ENCODE data around the gene CDPF1. TPM values are rescaled to one million over a fixed set of nuclear protein-coding genes. Genes with fewer than 3 reads are reported as not detected.

Gene CDPF1
- polyA plus RNA-seq, 1 donor (not counting 4 experiments of a cell fraction or from before 2014, with no cell fraction given) = 5.9 TPM

DNA sequence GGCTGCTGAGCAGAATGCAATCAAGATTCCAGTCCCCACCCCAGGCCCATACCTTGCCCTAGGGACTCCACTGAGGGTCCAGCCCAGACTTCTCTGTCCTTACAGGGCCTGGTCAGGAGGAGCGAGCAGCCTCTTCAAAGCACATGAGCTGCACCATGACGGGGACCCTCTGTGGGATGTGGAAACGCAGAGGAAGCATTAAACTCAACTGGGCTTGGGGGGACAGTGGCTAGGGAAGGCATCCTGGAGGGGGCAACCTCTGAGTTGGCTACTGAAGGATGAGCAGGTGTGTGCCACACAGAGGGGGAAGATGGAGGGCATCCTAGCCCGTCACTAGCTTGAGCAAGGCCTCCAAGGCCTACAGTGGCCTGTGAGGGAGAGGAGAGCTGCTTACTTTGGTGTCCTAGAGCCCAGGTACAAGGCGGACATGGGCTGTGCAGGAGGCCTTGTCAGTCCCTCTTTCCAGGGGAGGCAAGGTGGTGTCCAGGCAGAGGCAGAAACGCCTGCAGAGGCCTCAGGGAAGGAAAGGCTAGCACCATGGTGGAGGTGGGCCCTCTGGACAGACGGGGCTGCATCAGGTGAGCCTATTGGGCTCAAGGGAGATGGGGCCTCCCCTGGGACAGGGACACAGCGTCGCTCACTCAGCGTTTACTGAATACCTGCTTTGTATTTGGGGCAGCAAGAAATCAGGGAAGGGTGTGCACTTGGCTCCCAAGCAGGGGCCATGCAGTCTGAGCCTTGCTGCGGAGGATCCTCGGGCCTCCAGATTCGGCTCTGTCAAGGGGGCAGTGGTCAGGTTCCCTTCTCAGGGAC lies 32.0 kb upstream of the CDPF1 start:
- FAIRE-seq = no peak

DNA sequence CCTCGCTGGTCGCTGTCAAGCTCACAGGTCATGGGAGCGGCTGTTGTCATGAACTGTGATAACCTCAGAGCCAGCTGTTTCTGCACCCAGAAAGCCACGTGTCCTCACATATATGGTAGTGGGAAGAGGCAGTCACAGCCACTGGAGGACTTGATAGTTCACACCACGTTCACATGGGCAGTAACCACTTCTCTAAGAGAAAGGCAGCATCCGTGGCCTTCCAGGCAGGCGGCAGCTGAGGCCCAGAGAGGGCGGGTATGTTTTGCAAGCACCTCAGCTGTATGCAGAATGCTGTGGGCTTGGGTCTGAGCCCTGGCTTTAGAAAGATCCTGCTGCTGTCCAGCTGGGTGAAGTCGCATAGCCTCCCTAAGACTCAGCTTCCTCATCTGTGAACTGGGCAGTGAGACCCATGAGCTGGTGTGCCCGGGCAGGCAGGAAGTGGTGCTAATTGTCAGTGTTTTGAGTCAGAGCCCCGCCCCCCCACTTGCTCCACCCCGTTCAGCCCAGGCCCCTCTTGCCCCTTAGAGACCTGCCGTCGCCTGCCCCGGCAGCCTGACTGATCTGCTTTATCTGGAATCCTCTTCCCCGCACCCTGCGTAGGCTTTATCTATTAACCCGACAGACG lies 31.0 kb upstream of the CDPF1 start:
- H3K27ac ChIP-seq (ENCODE audit: control insufficient read depth, insufficient read depth, low read length) = no peak overlapping the region
- H3K4me2 ChIP-seq (ENCODE audit: control insufficient read depth, extremely low read depth, insufficient read depth, low read depth, low read length) = no peak overlapping the region
- dilution Hi-C loops (cut with MboI; ENCODE audit: extremely low pct_ligation_motif_present, low sequenced_read_pairs) = no loop called here
- FAIRE-seq (no peak), DNase-seq (ENCODE audit: low read depth, low spot score) (no peak)
- H3K9ac ChIP-seq (ENCODE audit: control insufficient read depth, extremely low read depth, insufficient read depth, low read length) = no peak overlapping the region
- no peaks in the 10 kb centered on the region for H4K20me1 ChIP-seq (ENCODE audit: control insufficient read depth, extremely low read depth, insufficient read depth, low read length)
- TF ChIP-seq, protein P1, sequence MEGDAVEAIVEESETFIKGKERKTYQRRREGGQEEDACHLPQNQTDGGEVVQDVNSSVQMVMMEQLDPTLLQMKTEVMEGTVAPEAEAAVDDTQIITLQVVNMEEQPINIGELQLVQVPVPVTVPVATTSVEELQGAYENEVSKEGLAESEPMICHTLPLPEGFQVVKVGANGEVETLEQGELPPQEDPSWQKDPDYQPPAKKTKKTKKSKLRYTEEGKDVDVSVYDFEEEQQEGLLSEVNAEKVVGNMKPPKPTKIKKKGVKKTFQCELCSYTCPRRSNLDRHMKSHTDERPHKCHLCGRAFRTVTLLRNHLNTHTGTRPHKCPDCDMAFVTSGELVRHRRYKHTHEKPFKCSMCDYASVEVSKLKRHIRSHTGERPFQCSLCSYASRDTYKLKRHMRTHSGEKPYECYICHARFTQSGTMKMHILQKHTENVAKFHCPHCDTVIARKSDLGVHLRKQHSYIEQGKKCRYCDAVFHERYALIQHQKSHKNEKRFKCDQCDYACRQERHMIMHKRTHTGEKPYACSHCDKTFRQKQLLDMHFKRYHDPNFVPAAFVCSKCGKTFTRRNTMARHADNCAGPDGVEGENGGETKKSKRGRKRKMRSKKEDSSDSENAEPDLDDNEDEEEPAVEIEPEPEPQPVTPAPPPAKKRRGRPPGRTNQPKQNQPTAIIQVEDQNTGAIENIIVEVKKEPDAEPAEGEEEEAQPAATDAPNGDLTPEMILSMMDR (optimal IDR thresholded peaks at IDR 0.05 in 1 of 3, IDR thresholded peaks at IDR 0.05 in 1 of 3, conservative IDR thresholded peaks at IDR 0.05 in 1 of 3; ENCODE audit: extremely low read depth in 1 of 3, insufficient read depth in 2 of 3, low read length in 3 of 3) = no peak
- TF ChIP-seq EZH2 (IDR thresholded peaks at IDR 0.05; ENCODE audit: low read length) = no peak
- H3K9me3 ChIP-seq (ENCODE audit: control insufficient read depth, low read depth, low read length) = no peaks in the 10 kb centered on the region
- no peak overlapping the region for H3K4me3 ChIP-seq (ENCODE audit: control insufficient read depth in 2 of 3, extremely low read depth in 1 of 3, insufficient read depth in 2 of 3, low read depth in 1 of 3, low read length in 3 of 3)
- H3K79me2 ChIP-seq (ENCODE audit: control insufficient read depth, insufficient read depth, low read length) = no peaks in the 10 kb centered on the region
- H3K4me1 ChIP-seq (ENCODE audit: control insufficient read depth, extremely low read depth, insufficient read depth, low read length) = no peaks in the 10 kb centered on the region
- no peaks in the 10 kb centered on the region for H3K27me3 ChIP-seq (ENCODE audit: control insufficient read depth, extremely low read depth, insufficient read depth, low read length)
- H2AFZ ChIP-seq (ENCODE audit: control insufficient read depth, low read length) = no peak overlapping the region
- peaks cover 7 to 20% of the 10 kb centered on the region in 2 experiments for H3K36me3 ChIP-seq (ENCODE audit: control insufficient read depth in 2 of 2, extremely low read depth in 1 of 2, insufficient read depth in 2 of 2, low read length in 2 of 2)
- H3K9me1 ChIP-seq (ENCODE audit: control insufficient read depth, extremely low read depth, insufficient read depth, low read length) = no peaks in the 10 kb centered on the region

More for the DNA sequence above, 32.0 kb upstream of the CDPF1 start:
- no peak overlapping the region for H3K27ac ChIP-seq (ENCODE audit: control insufficient read depth, insufficient read depth, low read length)
- H2AFZ ChIP-seq (ENCODE audit: control insufficient read depth, low read length) = no peak overlapping the region
- no peaks in the 10 kb centered on the region for H3K79me2 ChIP-seq (ENCODE audit: control insufficient read depth, insufficient read depth, low read length)
- H3K9ac ChIP-seq (ENCODE audit: control insufficient read depth, extremely low read depth, insufficient read depth, low read length) = no peak overlapping the region
- no peak for DNase-seq (ENCODE audit: low read depth, low spot score)
- dilution Hi-C loops (cut with MboI; ENCODE audit: extremely low pct_ligation_motif_present, low sequenced_read_pairs) = no loop called here
- H3K9me3 ChIP-seq (ENCODE audit: control insufficient read depth, low read depth, low read length) = no peaks in the 10 kb centered on the region
- H3K27me3 ChIP-seq (ENCODE audit: control insufficient read depth, extremely low read depth, insufficient read depth, low read length) = no peaks in the 10 kb centered on the region
- no peaks in the 10 kb centered on the region for H3K9me1 ChIP-seq (ENCODE audit: control insufficient read depth, extremely low read depth, insufficient read depth, low read length)
- no peak for TF ChIP-seq EZH2 (IDR thresholded peaks at IDR 0.05; ENCODE audit: low read length)
- TF ChIP-seq, protein P1 (optimal IDR thresholded peaks at IDR 0.05 in 1 of 3, IDR thresholded peaks at IDR 0.05 in 1 of 3, conservative IDR thresholded peaks at IDR 0.05 in 1 of 3; ENCODE audit: extremely low read depth in 1 of 3, insufficient read depth in 2 of 3, low read length in 3 of 3) = no peak
- peaks cover 6 to 20% of the 10 kb centered on the region in 2 experiments for H3K36me3 ChIP-seq (ENCODE audit: control insufficient read depth in 2 of 2, extremely low read depth in 1 of 2, insufficient read depth in 2 of 2, low read length in 2 of 2)
- H3K4me2 ChIP-seq (ENCODE audit: control insufficient read depth, extremely low read depth, insufficient read depth, low read depth, low read length) = no peak overlapping the region
- no peaks in the 10 kb centered on the region for H3K4me1 ChIP-seq (ENCODE audit: control insufficient read depth, extremely low read depth, insufficient read depth, low read length)
- H3K4me3 ChIP-seq (ENCODE audit: control insufficient read depth in 2 of 3, extremely low read depth in 1 of 3, insufficient read depth in 2 of 3, low read depth in 1 of 3, low read length in 3 of 3) = no peak overlapping the region
- H4K20me1 ChIP-seq (ENCODE audit: control insufficient read depth, extremely low read depth, insufficient read depth, low read length) = no peaks in the 10 kb centered on the region

All from keratinocyte (primary cell).